Ureter (tissue), 1 donor: ENCODE results near the gene RIMS4. TPM values are rescaled to one million over a fixed set of nuclear protein-coding genes. Genes with fewer than 3 reads are reported as not detected.

Experiments
- DNase-seq: peaks from one replicate; pipeline ENCODE4 v3.0.0-alpha.2; 2020; ENCODE audit warnings: low spot score
- total RNA-seq: library from RNA; stranded (reverse); gene quantifications from one replicate; pipeline ENCODE4 v1.2.4, GENCODE V29; 2023
- donor health status: DM: yes; HTN: yes; CAD: no.

The RIMS4 gene
- total RNA-seq, 1 donor from 2014 or later, result 0.44 TPM

- no peak for DNase-seq
Observed at GRCh38 chr20:44762466-44763140, 47.7 kb downstream of the RIMS4 start.

- peak; percentile 37 for DNase-seq
Observed at GRCh38 chr20:44761423-44761822, 48.9 kb downstream of the RIMS4 start.

- no peak for DNase-seq
Observed at GRCh38 chr20:44759595-44759994, 50.8 kb downstream of the RIMS4 start.

GRCh38 chr20:44758247-44759101 is 51.9 kb downstream of the RIMS4 start:
- DNase-seq, result no peak

GRCh38 chr20:44756956-44757355 is 53.4 kb downstream of the RIMS4 start:
- DNase-seq, result no peak

- DNase-seq, result no peak
Observed at GRCh38 chr20:44756011-44756688, 54.2 kb downstream of the RIMS4 start.

- DNase-seq, result no peak
Observed at GRCh38 chr20:44754554-44754953, 55.8 kb downstream of the RIMS4 start.

- no peak for DNase-seq
Observed at GRCh38 chr20:44752099-44752931, 58.0 kb downstream of the RIMS4 start.

- DNase-seq, result no peak
Observed at GRCh38 chr20:44750081-44750805, 60.1 kb downstream of the RIMS4 start.

- DNase-seq, result no peak
Observed at GRCh38 chr20:44748005-44748370, 62.4 kb downstream of the RIMS4 start.

GRCh38 chr20:44747166-44748004 is 63.0 kb downstream of the RIMS4 start:
- peak; percentile 81 for DNase-seq

GRCh38 chr20:44746367-44747165 is 63.8 kb downstream of the RIMS4 start:
- DNase-seq, result no peak

- no peak for DNase-seq
Observed at GRCh38 chr20:44745598-44746366, 64.6 kb downstream of the RIMS4 start, which contains the start of gene KCNK15. TSS of gene KCNK15 (plus strand) at chr20:44745865. CDS start at chr20:44745911, 46 bp downstream.

- no peak for DNase-seq
Observed at GRCh38 chr20:44745122-44745597, 65.2 kb downstream of the RIMS4 start.

- no peak for DNase-seq
Observed at GRCh38 chr20:44743916-44744655, 66.3 kb downstream of the RIMS4 start.

GRCh38 chr20:44743080-44743701 is 67.2 kb downstream of the RIMS4 start:
- DNase-seq, result no peak
